Renal pelvis (tissue), 12 donors: ENCODE data around the gene MTCH1. TPM values are rescaled to one million over a fixed set of nuclear protein-coding genes. Genes with fewer than 3 reads are reported as not detected.

ENCODE experiments used
- DNase-seq: peaks from one replicate; pipeline ENCODE4 v3.0.0-alpha.2; 2013
- long read RNA-seq, 16 experiments: transcript quantifications; one replicate each; lab custom pipeline, GENCODE V29; 2026
- polyA plus RNA-seq, 3 donors: library from polyadenylated mRNA; unstranded; fragments of 120-200 nt; gene quantifications; one replicate each; pipeline ENCODE4 v1.2.1, GENCODE V29; 2013; ENCODE audit not compliant: insufficient read length in 3 of 3

Gene MTCH1
- polyA plus RNA-seq: 100 to 1,000 TPM; 156 to 182 (median 173) TPM
- long read RNA-seq, donor 1, transcript MTCH1-202 (12 exons, 2,057 nt): major isoform, 47 of 109 reads
- long read RNA-seq, donor 1, transcript MTCH1-201 (12 exons, 2,006 nt): minor isoform, 42 of 109 reads
- long read RNA-seq, donor 1, transcript MTCH1-204 (11 exons, 1,572 nt): minor isoform, 5 of 109 reads
- long read RNA-seq, donor 1, partial matches to known transcripts: 13 of 109 reads
- long read RNA-seq, donor 1, other reads (novel, unspliced or antisense): 0 of 109 reads
- long read RNA-seq, donor 2, transcript MTCH1-202 (12 exons, 2,057 nt): minor isoform, 54 of 157 reads
- long read RNA-seq, donor 2, transcript MTCH1-201 (12 exons, 2,006 nt): major isoform, 56 of 157 reads
- long read RNA-seq, donor 2, transcript MTCH1-205 (4 exons, 629 nt): minor isoform, 5 of 157 reads
- long read RNA-seq, donor 2, partial matches to known transcripts: 40 of 157 reads
- long read RNA-seq, donor 2, other reads (novel, unspliced or antisense): 0 of 157 reads
- long read RNA-seq, donor 3, transcript MTCH1-205 (4 exons, 629 nt): minor isoform, 7 of 132 reads
- long read RNA-seq, donor 3, transcript MTCH1-201 (12 exons, 2,006 nt): minor isoform, 40 of 132 reads
- long read RNA-seq, donor 3, transcript MTCH1-202 (12 exons, 2,057 nt): major isoform, 57 of 132 reads
- long read RNA-seq, donor 3, partial matches to known transcripts: 26 of 132 reads
- long read RNA-seq, donor 3, other reads (novel, unspliced or antisense): 0 of 132 reads
- long read RNA-seq, donor 4, transcript MTCH1-201 (12 exons, 2,006 nt): minor isoform, 54 of 158 reads
- long read RNA-seq, donor 4, transcript MTCH1-202 (12 exons, 2,057 nt): major isoform, 56 of 158 reads
- long read RNA-seq, donor 4, partial matches to known transcripts: 44 of 158 reads
- long read RNA-seq, donor 4, other reads (novel, unspliced or antisense): 0 of 158 reads
- long read RNA-seq, donor 5, transcript MTCH1-202 (12 exons, 2,057 nt): major isoform, 31 of 70 reads
- long read RNA-seq, donor 5, transcript MTCH1-201 (12 exons, 2,006 nt): minor isoform, 30 of 70 reads
- long read RNA-seq, donor 5, partial matches to known transcripts: 6 of 70 reads
- long read RNA-seq, donor 5, other reads (novel, unspliced or antisense): 0 of 70 reads
- long read RNA-seq, donor 6, transcript MTCH1-202 (12 exons, 2,057 nt): major isoform, 37 of 94 reads
- long read RNA-seq, donor 6, transcript MTCH1-201 (12 exons, 2,006 nt): major isoform, 37 of 94 reads
- long read RNA-seq, donor 6, partial matches to known transcripts: 19 of 94 reads
- long read RNA-seq, donor 6, other reads (novel, unspliced or antisense): 0 of 94 reads
- long read RNA-seq, donor 7, transcript MTCH1-202 (12 exons, 2,057 nt): major isoform, 70 of 231 reads
- long read RNA-seq, donor 7, transcript MTCH1-201 (12 exons, 2,006 nt): minor isoform, 59 of 231 reads
- long read RNA-seq, donor 7, partial matches to known transcripts: 99 of 231 reads
- long read RNA-seq, donor 7, other reads (novel, unspliced or antisense): 0 of 231 reads
- long read RNA-seq, donor 8, transcript MTCH1-201 (12 exons, 2,006 nt): major isoform, 18 of 35 reads
- long read RNA-seq, donor 8, transcript MTCH1-202 (12 exons, 2,057 nt): minor isoform, 16 of 35 reads
- long read RNA-seq, donor 8, partial matches to known transcripts: 0 of 35 reads
- long read RNA-seq, donor 8, other reads (novel, unspliced or antisense): 0 of 35 reads
- long read RNA-seq, donor 9, transcript MTCH1-205 (4 exons, 629 nt): minor isoform, 6 of 168 reads
- long read RNA-seq, donor 9, transcript MTCH1-201 (12 exons, 2,006 nt): minor isoform, 53 of 168 reads
- long read RNA-seq, donor 9, transcript MTCH1-202 (12 exons, 2,057 nt): major isoform, 65 of 168 reads
- long read RNA-seq, donor 9, partial matches to known transcripts: 41 of 168 reads
- long read RNA-seq, donor 9, other reads (novel, unspliced or antisense): 0 of 168 reads
- long read RNA-seq, donor 10, transcript MTCH1-202 (12 exons, 2,057 nt): major isoform, 35 of 91 reads
- long read RNA-seq, donor 10, transcript MTCH1-201 (12 exons, 2,006 nt): minor isoform, 31 of 91 reads
- long read RNA-seq, donor 10, partial matches to known transcripts: 24 of 91 reads
- long read RNA-seq, donor 10, other reads (novel, unspliced or antisense): 0 of 91 reads
- long read RNA-seq, donor 11, transcript MTCH1-201 (12 exons, 2,006 nt): minor isoform, 30 of 79 reads
- long read RNA-seq, donor 11, transcript MTCH1-202 (12 exons, 2,057 nt): major isoform, 40 of 79 reads
- long read RNA-seq, donor 11, partial matches to known transcripts: 5 of 79 reads
- long read RNA-seq, donor 11, other reads (novel, unspliced or antisense): 0 of 79 reads
- long read RNA-seq, donor 12, transcript MTCH1-202 (12 exons, 2,057 nt): major isoform, 60 of 153 reads
- long read RNA-seq, donor 12, transcript MTCH1-201 (12 exons, 2,006 nt): minor isoform, 54 of 153 reads
- long read RNA-seq, donor 12, partial matches to known transcripts: 35 of 153 reads
- long read RNA-seq, donor 12, other reads (novel, unspliced or antisense): 0 of 153 reads
- long read RNA-seq, donor 13, transcript MTCH1-201 (12 exons, 2,006 nt): minor isoform, 11 of 36 reads
- long read RNA-seq, donor 13, transcript MTCH1-202 (12 exons, 2,057 nt): major isoform, 23 of 36 reads
- long read RNA-seq, donor 13, partial matches to known transcripts: 0 of 36 reads
- long read RNA-seq, donor 13, other reads (novel, unspliced or antisense): 0 of 36 reads
- long read RNA-seq, donor 14, transcript MTCH1-202 (12 exons, 2,057 nt): major isoform, 81 of 188 reads
- long read RNA-seq, donor 14, transcript MTCH1-201 (12 exons, 2,006 nt): minor isoform, 78 of 188 reads
- long read RNA-seq, donor 14, partial matches to known transcripts: 25 of 188 reads
- long read RNA-seq, donor 14, other reads (novel, unspliced or antisense): 0 of 188 reads
- long read RNA-seq, donor 15, transcript MTCH1-205 (4 exons, 629 nt): minor isoform, 7 of 166 reads
- long read RNA-seq, donor 15, transcript MTCH1-201 (12 exons, 2,006 nt): minor isoform, 56 of 166 reads
- long read RNA-seq, donor 15, transcript MTCH1-202 (12 exons, 2,057 nt): major isoform, 63 of 166 reads
- long read RNA-seq, donor 15, partial matches to known transcripts: 39 of 166 reads
- long read RNA-seq, donor 15, other reads (novel, unspliced or antisense): 0 of 166 reads
- long read RNA-seq, donor 16, transcript MTCH1-201 (12 exons, 2,006 nt): minor isoform, 51 of 146 reads
- long read RNA-seq, donor 16, transcript MTCH1-205 (4 exons, 629 nt): minor isoform, 7 of 146 reads
- long read RNA-seq, donor 16, transcript MTCH1-202 (12 exons, 2,057 nt): major isoform, 55 of 146 reads
- long read RNA-seq, donor 16, partial matches to known transcripts: 30 of 146 reads
- long read RNA-seq, donor 16, other reads (novel, unspliced or antisense): 0 of 146 reads

DNA sequence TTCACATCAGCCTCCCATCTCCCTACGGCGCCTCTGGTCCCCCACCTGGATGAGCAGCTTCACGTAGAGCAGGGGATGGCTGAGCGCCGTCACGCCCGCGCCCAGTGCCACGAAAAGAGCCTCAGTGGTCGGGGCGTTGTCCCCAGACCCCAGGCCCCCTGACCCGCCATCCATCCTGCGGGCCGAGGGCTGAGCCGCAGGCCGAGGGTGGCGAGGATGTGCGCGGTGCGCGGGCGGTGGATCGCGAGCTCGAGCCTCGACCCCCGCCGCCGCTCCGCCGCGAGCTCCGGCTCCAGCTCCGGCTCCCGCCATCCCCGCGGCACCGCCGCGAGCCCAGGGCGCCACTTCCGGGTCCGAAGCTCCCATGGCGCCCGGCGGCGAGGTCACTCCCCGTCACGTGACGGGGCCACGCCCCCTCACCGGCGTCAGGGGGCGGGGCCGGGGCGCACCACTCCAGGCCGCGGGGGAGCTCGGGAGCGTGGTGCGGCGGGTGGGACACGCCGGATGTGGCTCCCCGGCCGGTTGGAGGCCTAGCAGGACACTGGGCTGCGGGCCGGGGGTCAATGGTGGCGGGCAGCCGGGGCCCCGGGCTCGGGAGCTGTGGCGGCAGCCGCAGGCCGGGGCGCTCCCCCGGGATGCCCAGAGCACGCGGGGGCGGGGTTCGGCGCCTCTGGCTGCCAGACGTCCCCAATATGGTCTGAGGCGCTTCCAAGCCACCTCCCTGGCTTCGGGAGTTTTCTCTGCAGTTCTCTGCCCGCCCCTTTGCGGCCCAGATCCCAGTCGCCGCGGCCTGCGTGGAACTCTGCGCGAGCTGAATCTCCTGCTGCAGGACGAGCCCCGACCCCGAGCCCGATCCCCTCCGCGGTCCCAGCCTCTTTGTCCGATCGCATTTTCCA is at the start of gene MTCH1:
MTCH1 (minus strand) TSS at position 389 of the 896 bp plus-strand sequence; CDS start at position 366, 23 bp downstream.
- DNase-seq: peak; percentile 90

DNA sequence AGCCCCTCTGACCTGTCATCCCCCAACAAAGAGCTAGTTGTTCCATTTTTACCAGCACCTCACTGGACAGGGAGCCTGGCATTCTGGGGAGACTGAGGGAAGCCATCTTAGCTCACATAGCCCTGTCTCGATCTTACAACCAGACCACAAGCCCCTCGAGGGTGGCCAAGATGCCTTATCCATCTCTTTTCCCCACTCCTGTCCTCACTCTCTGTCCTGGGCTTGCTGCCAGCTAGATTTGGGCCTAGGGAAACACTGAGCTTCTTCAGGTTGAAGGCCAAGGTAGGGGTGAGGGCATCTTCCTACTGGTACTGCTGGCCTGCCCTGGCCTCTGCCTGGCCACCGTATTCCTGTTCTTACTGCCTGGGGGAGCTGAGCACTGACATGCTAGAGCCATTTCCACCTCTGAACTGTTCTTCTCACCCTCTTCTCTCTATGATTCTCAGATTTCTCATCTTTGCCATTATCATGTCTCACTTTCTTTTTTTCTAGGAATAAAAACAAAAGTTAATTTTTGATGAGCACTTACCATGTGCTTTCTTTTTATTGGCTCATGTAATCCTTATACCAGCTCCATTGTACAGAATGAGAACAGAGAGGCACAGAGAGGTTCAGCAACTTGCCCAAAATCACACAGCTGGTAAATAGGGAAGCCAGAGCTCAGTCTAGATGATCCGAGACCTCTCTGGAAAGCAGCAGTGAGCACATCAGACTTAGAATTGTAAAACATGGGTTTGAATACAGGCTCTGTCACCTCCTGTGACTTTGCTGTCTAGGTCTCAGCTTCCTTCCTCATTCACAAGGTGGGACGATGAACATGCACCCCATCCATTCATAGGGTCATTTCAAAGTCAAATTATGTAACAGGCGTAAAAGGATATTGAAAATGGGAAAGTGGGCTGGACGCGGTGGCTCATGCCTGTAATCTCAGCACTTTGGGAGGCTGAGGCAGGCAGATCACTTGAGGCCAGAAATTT is 48.1 kb upstream of the MTCH1 start:
- no peak for DNase-seq

DNA sequence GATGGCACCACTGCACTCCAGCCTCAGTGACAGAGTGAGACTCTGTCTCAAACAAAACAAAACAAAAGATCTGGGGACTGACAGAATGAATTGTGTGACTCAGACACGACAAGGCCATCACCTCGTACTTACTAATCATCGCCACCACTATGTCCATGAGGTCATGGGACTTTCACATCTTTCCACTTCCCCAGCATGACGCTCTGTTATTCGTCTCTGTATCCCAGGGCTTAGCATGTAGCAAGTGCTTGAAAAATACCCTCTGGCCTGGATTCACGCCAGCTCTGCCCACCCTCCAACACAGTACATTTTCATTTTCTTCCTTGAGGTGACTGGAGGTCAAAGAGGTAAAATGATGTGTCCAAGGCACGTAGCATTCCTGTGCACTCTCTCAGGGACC is 47.3 kb upstream of the MTCH1 start:
- DNase-seq: no peak

DNA sequence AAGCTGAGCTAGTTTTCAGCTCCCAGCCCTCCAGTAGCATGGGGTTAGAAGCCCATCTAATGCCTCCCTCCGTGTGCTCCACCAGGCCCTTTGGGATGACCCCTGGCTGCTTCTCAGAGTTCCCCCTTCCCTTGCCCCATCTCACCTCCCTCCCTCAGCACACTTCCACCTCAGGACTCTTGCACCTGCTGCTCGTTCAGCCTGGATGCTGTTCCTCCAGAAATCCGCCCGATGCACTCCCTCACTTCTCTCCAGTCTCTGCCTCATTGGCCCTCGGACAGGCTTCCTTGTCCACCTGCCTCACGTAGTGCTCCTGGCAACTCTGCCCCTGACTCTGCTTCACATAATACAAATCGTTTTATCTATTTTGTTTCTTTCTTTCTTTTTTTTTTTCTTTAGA is 46.2 kb upstream of the MTCH1 start:
- DNase-seq: no peak

- no peak for DNase-seq
Measured at GRCh38 chr6:37030599-37030998, 44.6 kb upstream of the MTCH1 start.

DNA sequence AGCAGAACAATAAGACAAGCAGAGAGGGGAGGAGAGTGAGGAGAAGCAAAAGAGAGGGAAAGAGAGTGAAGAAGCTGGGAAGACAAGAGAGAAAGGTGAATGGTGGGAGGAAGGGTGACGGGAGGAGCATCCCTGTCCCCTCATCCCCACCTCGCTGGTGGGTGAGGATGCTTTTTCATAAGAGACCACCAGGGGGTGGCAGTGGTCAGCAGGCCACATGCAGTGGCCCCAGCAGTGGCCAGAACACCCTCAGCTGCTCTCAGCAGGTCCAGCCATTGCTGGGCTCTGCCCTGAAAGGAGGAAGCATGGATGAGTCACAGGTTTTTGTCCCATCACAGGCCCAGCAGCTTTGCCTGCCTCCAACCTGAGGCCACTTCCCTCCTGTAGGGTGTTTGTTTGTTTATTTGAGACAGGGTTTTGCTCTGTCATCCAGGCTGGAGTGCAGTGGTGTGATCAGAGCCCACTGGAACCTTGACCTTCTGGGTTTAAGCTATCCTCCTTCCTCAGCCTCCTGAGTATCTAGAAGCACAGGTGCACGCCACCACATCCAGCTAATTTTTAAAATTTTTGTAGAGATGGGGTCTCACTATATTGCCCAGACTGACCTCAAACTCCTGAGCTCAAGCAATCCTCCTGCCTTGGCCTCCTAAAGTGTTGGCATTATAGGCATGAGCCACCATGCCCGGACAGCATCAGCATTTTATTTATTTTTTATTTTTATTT is 43.4 kb upstream of the MTCH1 start:
- DNase-seq: no peak

DNA sequence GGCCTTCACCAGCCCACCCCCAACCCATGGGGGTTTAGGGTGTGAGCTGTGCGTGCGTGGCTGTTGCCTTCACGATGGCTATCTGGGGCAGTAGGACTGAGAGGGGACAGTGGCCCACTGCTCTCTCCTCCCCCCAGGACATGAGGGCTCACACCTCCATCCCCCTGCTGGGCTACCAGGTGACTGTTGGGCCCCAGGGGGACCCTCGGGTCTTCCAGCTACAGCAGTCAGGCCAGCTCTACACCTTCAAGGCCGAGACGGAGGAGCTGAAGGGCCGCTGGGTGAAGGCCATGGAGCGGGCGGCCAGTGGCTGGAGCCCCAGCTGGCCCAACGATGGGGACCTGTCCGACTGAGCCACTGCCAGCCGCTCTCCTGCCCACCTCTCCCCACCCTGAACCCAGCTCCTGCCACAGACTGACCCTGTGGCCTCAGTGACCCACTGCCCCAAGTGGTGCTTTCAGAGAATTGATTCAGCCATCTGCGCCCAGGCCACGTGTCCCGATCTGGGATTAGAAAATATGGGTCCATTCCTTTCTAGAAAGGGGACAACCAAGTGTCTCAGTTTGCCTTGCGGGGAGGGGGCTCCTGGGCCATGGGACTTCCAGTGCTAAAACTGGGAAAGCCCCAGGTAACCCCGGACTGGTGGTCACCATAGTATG is 41.9 kb upstream of the MTCH1 start:
- DNase-seq: no peak

- DNase-seq: no peak
Measured at GRCh38 chr6:37027036-37027720, 41.2 kb upstream of the MTCH1 start.

DNA sequence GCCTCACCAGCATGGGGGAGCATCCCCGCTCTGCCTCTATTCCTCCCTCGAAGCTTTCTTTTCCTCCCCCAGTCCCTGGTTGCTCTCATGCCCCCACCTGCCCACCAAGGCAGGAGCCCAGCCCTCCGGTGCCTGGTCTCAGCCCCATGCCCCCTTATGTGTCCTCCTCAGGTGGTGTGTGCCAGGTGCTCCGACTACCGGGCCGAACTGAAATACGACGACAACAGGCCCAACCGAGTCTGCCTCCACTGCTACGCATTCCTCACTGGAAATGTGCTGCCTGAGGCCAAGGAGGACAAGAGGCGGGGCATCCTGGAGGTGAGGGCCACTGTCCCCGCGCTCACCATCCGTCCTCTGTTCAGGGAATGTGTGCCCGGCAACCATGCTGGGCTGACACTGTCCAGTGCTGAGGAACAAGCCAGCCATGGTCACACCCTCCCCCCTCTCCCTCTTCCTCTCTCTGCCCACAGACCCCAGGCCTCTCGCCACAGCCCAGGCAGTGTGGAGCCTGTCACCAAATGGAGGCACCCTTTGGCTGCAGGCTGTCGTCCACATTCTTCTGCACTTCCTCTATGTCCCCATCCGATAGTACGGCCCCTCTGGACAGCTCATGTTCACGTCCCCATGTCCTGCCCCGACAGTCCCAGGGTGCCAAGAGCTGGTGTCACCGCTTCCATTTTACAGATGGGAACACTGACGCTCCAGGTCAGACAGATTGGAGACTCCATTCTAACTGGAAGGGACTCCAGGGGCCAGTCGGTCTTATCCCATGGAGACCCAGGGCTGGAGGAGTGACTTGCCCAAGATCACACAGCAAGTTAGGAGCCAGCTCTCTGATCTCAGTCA is 39.8 kb upstream of the MTCH1 start:
- no peak for DNase-seq

- no peak for DNase-seq
Measured at GRCh38 chr6:37024656-37025337, 38.8 kb upstream of the MTCH1 start.
